Adipocyte (in vitro differentiated cells): ENCODE measurements around the gene CLEC4G.
"Not testable (repeated sequence)": the region's sequence is repeated elsewhere in the genome, so short reads cannot be mapped to it uniquely, and the experiment has no call there.

Experiments used
- DNase-seq: peaks from one replicate; pipeline ENCODE4 v3.0.0-alpha.2; 2015; ENCODE audit warnings: low read depth
- H3K27me3 ChIP-seq: replicated peaks from 2 replicates; pipeline ENCODE4 v1.7.0; 2013; ENCODE audit warnings: mild to moderate bottlenecking, low read length, moderate library complexity; ENCODE audit not compliant: control insufficient read depth, insufficient read depth
- H3K36me3 ChIP-seq: 2 replicates; pipeline ENCODE4 v1.7.0; 2013; ENCODE audit warnings: low read length, mild to moderate bottlenecking, moderate library complexity; ENCODE audit not compliant: control insufficient read depth, insufficient read depth, severe bottlenecking
- H3K4me1 ChIP-seq: 2 replicates; pipeline ENCODE4 v1.7.0; 2013; ENCODE audit warnings: mild to moderate bottlenecking, low read length, moderate library complexity; ENCODE audit not compliant: control insufficient read depth, insufficient read depth
- H3K4me3 ChIP-seq: 2 replicates; pipeline ENCODE4 v1.7.0; 2013; ENCODE audit warnings: mild to moderate bottlenecking, low read length, moderate library complexity
- H3K9ac ChIP-seq: 2 replicates; pipeline ENCODE4 v1.7.0; 2013; ENCODE audit warnings: mild to moderate bottlenecking, low read length, moderate library complexity
- H3K9me3 ChIP-seq: 2 replicates; pipeline ENCODE4 v1.7.0; 2013; ENCODE audit warnings: mild to moderate bottlenecking, low read length, moderate library complexity; ENCODE audit not compliant: control insufficient read depth

The CLEC4G gene

GRCh38 chr19:7765043-7765442 lies 33.1 kb upstream of the CLEC4G start:
- H3K36me3 ChIP-seq, DNase-seq, H3K4me3 ChIP-seq, H3K9ac ChIP-seq, H3K9me3 ChIP-seq, H3K4me1 ChIP-seq: not testable (repeated sequence)
- peaks cover 41% of the 10 kb centered on the region for H3K27me3 ChIP-seq

- not testable (repeated sequence) for DNase-seq, H3K9ac ChIP-seq, H3K4me3 ChIP-seq, H3K36me3 ChIP-seq, H3K4me1 ChIP-seq
- Histone ChIP-seq H3K9me3 (peaks cover 13% of the 10 kb centered on the region), H3K27me3 (peaks cover 35% of the 10 kb centered on the region)
These were observed 32.2 kb upstream of the CLEC4G start for GRCh38 chr19:7764157-7764556.

- no peaks in the 10 kb centered on the region for H3K36me3 ChIP-seq
- no peak for DNase-seq
- H3K4me1 ChIP-seq, result no peaks in the 10 kb centered on the region
- peaks cover 33% of the 10 kb centered on the region for H3K27me3 ChIP-seq
- H3K4me3 ChIP-seq, result no peak overlapping the region
- peaks cover 18% of the 10 kb centered on the region for H3K9me3 ChIP-seq
- H3K9ac ChIP-seq, result no peak overlapping the region
These were observed 31.8 kb upstream of the CLEC4G start for GRCh38 chr19:7763696-7764095.

GRCh38 chr19:7762719-7763293 lies 30.9 kb upstream of the CLEC4G start, which contains the start of gene CLEC4M:
CLEC4M (plus strand) TSS chr19:7763243; CDS start chr19:7763267, 24 bp downstream.
- peaks cover 26% of the 10 kb centered on the region for H3K9me3 ChIP-seq
- peaks cover 28% of the 10 kb centered on the region for H3K27me3 ChIP-seq
- DNase-seq, result no peak
- H3K9ac ChIP-seq, result no peak within 1 kb of the TSS
- no peaks in the 10 kb centered on the region for H3K4me1 ChIP-seq
- no peaks in the 10 kb centered on the region for H3K36me3 ChIP-seq
- H3K4me3 ChIP-seq, result no peak within 1 kb of the TSS

DNA sequence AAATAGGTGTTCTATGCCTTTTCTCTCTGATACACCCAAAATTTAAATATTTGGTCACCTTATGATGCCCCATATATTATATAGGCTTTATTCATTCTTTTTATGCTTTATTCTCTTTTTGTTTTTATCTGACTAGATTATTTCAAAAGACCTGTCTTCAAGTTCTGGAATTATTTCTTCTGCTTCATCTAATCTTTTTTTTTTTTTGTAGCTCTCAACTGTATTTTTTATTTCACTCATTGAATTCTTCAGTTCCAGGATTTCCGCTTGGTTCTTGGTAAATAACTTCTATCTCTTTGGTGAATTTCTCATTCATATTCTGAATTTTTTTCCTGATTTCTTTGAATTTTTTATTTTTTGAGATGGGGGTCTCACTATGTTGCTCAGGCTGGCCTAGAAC lies 27.2 kb upstream of the CLEC4G start:
- no peak overlapping the region for H3K9ac ChIP-seq
- peaks cover 54% of the 10 kb centered on the region for H3K9me3 ChIP-seq
- no peak for DNase-seq
- no peak overlapping the region for H3K4me3 ChIP-seq
- no peaks in the 10 kb centered on the region for H3K36me3 ChIP-seq
- H3K4me1 ChIP-seq, result no peaks in the 10 kb centered on the region
- peaks cover 8% of the 10 kb centered on the region for H3K27me3 ChIP-seq

GRCh38 chr19:7757358-7757757 lies 25.4 kb upstream of the CLEC4G start:
- peaks cover 54% of the 10 kb centered on the region for H3K9me3 ChIP-seq
- no peak for DNase-seq
- H3K4me1 ChIP-seq, result no peaks in the 10 kb centered on the region
- H3K4me3 ChIP-seq, result no peak overlapping the region
- no peaks in the 10 kb centered on the region for H3K36me3 ChIP-seq
- no peak overlapping the region for H3K9ac ChIP-seq
- H3K27me3 ChIP-seq, result no peaks in the 10 kb centered on the region

DNA sequence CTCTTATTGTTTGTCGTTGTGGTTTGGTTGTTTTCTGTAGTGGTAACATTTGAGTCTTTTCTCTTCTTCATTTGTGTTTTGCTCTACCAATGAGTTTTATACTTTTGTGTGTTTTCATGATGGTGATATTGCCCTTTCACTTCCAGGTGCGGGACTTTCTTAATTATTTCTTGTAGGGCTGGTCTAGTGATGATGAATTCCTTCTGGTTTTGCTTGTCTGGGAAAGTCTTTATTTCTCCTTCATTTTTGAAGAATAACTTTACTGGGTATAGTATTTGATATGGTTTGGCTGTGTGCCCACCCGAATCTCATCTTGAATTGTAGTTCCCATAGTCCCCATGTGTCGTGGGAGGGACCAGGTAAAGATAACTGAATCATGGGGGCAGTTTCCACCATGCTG lies 24.3 kb upstream of the CLEC4G start:
- H3K36me3 ChIP-seq, result no peaks in the 10 kb centered on the region
- DNase-seq, result no peak
- no peaks in the 10 kb centered on the region for H3K27me3 ChIP-seq
- no peak overlapping the region for H3K9ac ChIP-seq
- H3K4me1 ChIP-seq, result no peaks in the 10 kb centered on the region
- H3K9me3 ChIP-seq, result peaks cover 50% of the 10 kb centered on the region
- H3K4me3 ChIP-seq, result no peak overlapping the region

GRCh38 chr19:7751157-7751783 lies 19.4 kb upstream of the CLEC4G start:
- H3K4me3 ChIP-seq, result no peak overlapping the region
- H3K9me3 ChIP-seq, result peaks cover 13% of the 10 kb centered on the region
- H3K4me1 ChIP-seq, result no peaks in the 10 kb centered on the region
- peaks cover 23% of the 10 kb centered on the region for H3K27me3 ChIP-seq
- no peaks in the 10 kb centered on the region for H3K36me3 ChIP-seq
- no peak overlapping the region for H3K9ac ChIP-seq
- no peak for DNase-seq

DNA sequence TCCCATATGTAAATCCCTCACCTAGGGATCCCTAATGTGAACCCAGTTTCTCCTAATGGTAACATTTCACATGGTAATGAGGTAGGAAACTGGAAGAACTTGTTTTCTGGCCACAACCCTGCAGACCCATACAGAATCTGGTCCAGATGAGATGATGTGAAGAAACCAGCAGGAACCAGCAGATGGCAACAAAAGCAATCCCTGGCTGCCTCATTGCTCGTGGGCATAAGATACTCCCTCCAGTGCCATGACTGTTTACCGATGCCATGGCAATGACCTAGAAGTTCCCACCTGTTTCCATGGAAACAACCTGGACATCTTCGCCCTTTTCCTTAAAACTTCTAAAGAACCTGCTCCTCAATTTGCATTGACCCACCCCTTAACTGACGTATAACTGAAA lies 16.8 kb upstream of the CLEC4G start:
- Histone ChIP-seq H3K4me3 (no peak overlapping the region), H3K36me3 (no peaks in the 10 kb centered on the region), H3K9ac (no peak overlapping the region), H3K9me3 (no peaks in the 10 kb centered on the region), H3K27me3 (peaks cover 32% of the 10 kb centered on the region), H3K4me1 (no peaks in the 10 kb centered on the region)
- no peak for DNase-seq

- H3K36me3 ChIP-seq, result no peaks in the 10 kb centered on the region
- H3K27me3 ChIP-seq, result peaks cover 37% of the 10 kb centered on the region
- H3K4me3 ChIP-seq, result no peak overlapping the region
- H3K9me3 ChIP-seq, result no peaks in the 10 kb centered on the region
- no peak overlapping the region for H3K9ac ChIP-seq
- H3K4me1 ChIP-seq, result no peaks in the 10 kb centered on the region
- no peak for DNase-seq
These were observed 16.3 kb upstream of the CLEC4G start for GRCh38 chr19:7748171-7748570.

DNA sequence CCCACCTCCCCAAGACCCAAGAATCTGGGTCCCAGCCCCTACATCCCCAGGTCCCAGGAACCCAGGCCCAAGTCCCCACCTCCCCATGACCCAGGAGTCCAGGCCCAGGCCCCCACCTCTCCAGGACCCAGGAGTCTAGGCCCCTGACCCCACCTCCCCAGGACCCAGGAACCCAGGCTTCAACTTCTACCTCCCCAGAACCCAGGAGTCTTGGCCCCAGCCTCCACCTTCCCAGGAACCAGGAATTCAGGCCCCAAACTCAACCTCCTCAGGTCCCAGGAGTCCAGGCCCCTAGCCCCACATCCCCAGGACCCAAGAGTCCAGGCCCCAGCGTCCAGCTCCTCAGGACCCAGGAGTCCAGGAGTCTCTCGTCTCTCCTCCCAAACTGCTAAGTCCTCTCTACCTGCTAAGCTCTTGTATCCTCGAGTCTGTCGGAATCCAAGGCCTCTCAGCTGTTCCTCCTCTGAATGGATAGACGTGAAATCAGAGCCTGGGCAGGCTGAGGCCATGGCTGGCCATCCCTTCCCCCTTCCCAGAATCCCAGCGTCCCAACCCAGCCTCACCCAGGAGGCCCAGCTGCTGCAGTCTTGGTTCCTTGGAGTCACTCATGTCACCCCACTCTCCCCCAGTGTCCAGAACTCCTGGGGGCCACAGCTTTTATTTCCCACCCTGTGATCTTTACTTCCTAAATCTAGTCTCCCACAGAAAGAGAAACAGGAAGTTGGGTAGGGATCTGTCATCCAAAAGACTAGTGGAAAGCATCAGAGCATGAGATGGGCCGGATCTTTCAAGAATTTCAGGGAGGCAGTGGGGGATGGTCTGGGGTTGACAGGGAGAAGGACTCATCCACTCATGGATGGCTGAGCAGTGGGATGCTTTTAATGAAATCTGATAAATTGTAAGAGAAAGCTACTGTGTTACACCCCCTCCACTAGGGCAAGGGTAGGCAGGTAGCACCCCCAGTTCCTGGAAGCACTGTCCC lies 15.3 kb upstream of the CLEC4G start, which contains the start of gene CD209:
Gene CD209, minus strand, starts transcription at position 632 of the 982 bp plus-strand sequence. Its CDS starts 23 bp downstream, at position 609.
- peaks cover 44% of the 10 kb centered on the region for H3K27me3 ChIP-seq
- no peaks in the 10 kb centered on the region for H3K4me1 ChIP-seq
- DNase-seq, result no peak
- no peak within 1 kb of the TSS for H3K4me3 ChIP-seq
- H3K9ac ChIP-seq, result no peak within 1 kb of the TSS
- H3K36me3 ChIP-seq, result no peaks in the 10 kb centered on the region
- no peaks in the 10 kb centered on the region for H3K9me3 ChIP-seq
